HL-60 (cell line): ENCODE results near the gene RPIA.

Source experiments
- DNase-seq, 2 experiments: peaks; one replicate each; pipeline ENCODE4 v3.0.0-alpha.2; 2010 to 2020; ENCODE audit warnings: low read depth in 1 of 2, low spot score in 1 of 2
- H3K27ac ChIP-seq: fragments of 250-450 bp; sonication (Bioruptor Pico); replicated peaks from 2 replicates; pipeline ENCODE4 v1.5.1; 2020; ENCODE audit warnings: mild to moderate bottlenecking, moderate library complexity
- H3K27me3 ChIP-seq: fragments of 250-450 bp; sonication (Bioruptor Pico); 2 replicates; pipeline ENCODE4 v1.5.1; 2021; ENCODE audit warnings: mild to moderate bottlenecking, moderate library complexity; ENCODE audit not compliant: insufficient read depth, poor library complexity, severe bottlenecking
- H3K4me3 ChIP-seq: replicated peaks from 2 replicates; pipeline ENCODE4 v1.5.1; 2011; ENCODE audit warnings: mild to moderate bottlenecking, control low read depth, low read length; ENCODE audit not compliant: insufficient read depth
- GABPA ChIP-seq: IDR thresholded peaks from 2 replicates; pipeline ENCODE4 v1.6.1; 2012; ENCODE audit warnings: low read depth
- POLR2AphosphoS5 ChIP-seq: IDR thresholded peaks from 2 replicates; pipeline ENCODE4 v1.6.1; 2012; ENCODE audit warnings: low read depth
- SPI1 ChIP-seq: IDR thresholded peaks from 2 replicates; pipeline ENCODE4 v1.6.1; 2012; ENCODE audit warnings: low read depth, mild to moderate bottlenecking, borderline replicate concordance
- TF ChIP-seq, protein P1 (sequence below): IDR thresholded peaks from one replicate; pipeline ENCODE4 v1.5.1; 2011; ENCODE audit warnings: low read length, control low read depth, inconsistent platforms; ENCODE audit not compliant: insufficient read depth
- TF ChIP-seq, protein P2 (sequence below): IDR thresholded peaks from 2 replicates; pipeline ENCODE4 v1.6.1; 2012; ENCODE audit warnings: low read depth; ENCODE audit not compliant: insufficient replicate concordance

RPIA gene

GRCh38 chr2:88666576-88666975, 24.9 kb upstream of the RPIA start:
- TF ChIP-seq, protein P1, sequence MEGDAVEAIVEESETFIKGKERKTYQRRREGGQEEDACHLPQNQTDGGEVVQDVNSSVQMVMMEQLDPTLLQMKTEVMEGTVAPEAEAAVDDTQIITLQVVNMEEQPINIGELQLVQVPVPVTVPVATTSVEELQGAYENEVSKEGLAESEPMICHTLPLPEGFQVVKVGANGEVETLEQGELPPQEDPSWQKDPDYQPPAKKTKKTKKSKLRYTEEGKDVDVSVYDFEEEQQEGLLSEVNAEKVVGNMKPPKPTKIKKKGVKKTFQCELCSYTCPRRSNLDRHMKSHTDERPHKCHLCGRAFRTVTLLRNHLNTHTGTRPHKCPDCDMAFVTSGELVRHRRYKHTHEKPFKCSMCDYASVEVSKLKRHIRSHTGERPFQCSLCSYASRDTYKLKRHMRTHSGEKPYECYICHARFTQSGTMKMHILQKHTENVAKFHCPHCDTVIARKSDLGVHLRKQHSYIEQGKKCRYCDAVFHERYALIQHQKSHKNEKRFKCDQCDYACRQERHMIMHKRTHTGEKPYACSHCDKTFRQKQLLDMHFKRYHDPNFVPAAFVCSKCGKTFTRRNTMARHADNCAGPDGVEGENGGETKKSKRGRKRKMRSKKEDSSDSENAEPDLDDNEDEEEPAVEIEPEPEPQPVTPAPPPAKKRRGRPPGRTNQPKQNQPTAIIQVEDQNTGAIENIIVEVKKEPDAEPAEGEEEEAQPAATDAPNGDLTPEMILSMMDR: no peak
- TF ChIP-seq SPI1 (no peak), GABPA (no peak), POLR2AphosphoS5 (no peak)
- TF ChIP-seq, protein P2, sequence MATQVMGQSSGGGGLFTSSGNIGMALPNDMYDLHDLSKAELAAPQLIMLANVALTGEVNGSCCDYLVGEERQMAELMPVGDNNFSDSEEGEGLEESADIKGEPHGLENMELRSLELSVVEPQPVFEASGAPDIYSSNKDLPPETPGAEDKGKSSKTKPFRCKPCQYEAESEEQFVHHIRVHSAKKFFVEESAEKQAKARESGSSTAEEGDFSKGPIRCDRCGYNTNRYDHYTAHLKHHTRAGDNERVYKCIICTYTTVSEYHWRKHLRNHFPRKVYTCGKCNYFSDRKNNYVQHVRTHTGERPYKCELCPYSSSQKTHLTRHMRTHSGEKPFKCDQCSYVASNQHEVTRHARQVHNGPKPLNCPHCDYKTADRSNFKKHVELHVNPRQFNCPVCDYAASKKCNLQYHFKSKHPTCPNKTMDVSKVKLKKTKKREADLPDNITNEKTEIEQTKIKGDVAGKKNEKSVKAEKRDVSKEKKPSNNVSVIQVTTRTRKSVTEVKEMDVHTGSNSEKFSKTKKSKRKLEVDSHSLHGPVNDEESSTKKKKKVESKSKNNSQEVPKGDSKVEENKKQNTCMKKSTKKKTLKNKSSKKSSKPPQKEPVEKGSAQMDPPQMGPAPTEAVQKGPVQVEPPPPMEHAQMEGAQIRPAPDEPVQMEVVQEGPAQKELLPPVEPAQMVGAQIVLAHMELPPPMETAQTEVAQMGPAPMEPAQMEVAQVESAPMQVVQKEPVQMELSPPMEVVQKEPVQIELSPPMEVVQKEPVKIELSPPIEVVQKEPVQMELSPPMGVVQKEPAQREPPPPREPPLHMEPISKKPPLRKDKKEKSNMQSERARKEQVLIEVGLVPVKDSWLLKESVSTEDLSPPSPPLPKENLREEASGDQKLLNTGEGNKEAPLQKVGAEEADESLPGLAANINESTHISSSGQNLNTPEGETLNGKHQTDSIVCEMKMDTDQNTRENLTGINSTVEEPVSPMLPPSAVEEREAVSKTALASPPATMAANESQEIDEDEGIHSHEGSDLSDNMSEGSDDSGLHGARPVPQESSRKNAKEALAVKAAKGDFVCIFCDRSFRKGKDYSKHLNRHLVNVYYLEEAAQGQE: no peak
- Histone ChIP-seq H3K27ac (no peak overlapping the region), H3K4me3 (no peak overlapping the region), H3K27me3 (no peaks in the 10 kb centered on the region)
- no peak for DNase-seq

DNA sequence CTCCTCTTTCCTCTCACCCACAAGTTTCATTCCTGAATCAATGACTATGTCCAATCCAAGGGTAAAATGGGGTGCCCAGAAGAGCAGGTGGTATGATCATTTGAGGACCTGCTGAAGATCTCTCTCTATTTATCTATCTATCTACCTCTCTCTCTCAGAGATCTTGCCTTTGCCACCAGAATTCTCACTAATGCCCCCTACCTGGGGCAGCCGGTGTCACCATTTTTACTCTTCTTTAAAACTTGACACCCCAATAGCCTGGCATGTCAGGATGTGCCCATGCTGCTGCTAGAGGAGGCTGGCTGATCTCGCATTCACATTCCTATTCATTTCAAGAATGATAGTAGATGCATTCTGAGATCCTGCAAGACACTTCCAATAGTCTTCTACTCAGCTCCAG, 24.3 kb upstream of the RPIA start:
- H3K4me3 ChIP-seq: no peak overlapping the region
- TF ChIP-seq SPI1: no peak
- no peak overlapping the region for H3K27ac ChIP-seq
- no peak for DNase-seq
- H3K27me3 ChIP-seq: no peaks in the 10 kb centered on the region

DNA sequence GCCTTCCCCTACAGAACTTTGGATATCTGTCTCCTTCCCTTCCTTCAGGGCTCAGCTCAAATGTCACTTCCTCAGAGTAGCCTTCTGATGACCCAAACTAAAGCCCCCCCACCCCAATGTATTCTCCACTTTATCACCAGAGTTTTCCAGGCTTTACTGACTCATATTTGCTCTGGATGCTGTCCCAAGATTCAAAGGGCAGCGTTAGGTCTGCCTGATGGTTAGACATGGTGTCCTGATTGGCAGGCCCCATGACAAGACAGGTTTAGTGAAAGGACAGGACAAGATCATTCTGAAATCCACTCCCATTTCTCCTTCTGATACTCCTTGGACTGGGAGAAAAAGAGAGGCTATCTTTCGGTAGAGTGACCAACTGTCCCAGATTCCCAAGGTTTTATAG, 22.6 kb upstream of the RPIA start:
- no peaks in the 10 kb centered on the region for H3K27me3 ChIP-seq
- no peak for TF ChIP-seq GABPA
- H3K27ac ChIP-seq: no peak overlapping the region
- no peak overlapping the region for H3K4me3 ChIP-seq
- DNase-seq: no peak

GRCh38 chr2:88669482-88670214, 21.8 kb upstream of the RPIA start:
- no peak for TF ChIP-seq GABPA
- TF ChIP-seq, protein P1: peak; percentile 33
- peak in 1 of 2 experiments; percentile 19 for DNase-seq

DNA sequence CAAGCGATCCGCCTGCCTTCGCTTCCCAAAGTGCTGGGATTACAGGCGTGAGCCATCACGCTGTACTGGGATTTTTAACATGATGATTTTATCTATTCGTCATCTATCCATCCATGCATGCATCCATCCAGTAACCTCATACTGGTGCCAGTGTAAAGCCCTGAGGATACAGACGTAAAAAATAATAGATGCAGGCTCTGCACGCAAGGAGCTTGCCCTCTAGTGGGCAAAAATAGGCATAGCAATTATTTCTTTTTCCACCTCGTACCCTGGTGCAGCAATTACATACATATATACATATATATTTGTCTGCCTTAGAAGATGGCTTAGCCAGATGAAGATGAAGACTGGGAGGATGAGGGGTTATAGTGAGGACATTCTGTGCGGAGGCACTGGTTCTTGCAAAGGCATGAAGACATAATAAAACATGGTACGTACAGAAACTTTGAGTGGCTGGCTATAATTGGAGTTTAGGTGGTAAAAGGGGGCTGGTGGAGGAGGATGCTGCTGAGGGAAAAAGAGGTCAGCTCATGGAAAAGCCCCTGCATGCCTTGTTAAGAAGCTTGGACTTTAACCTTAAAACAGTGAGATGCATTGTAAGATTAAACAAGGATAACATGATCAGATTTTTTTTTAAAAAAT, 19.6 kb upstream of the RPIA start:
- Histone ChIP-seq H3K27ac (no peak overlapping the region), H3K27me3 (no peaks in the 10 kb centered on the region), H3K4me3 (no peak overlapping the region)
- TF ChIP-seq POLR2AphosphoS5: no peak
- TF ChIP-seq GABPA: no peak
- TF ChIP-seq, protein P2: no peak
- TF ChIP-seq, protein P1: peak; percentile 96
- TF ChIP-seq SPI1: no peak
- peak in 1 of 2 experiments; percentile 8 for DNase-seq

More at GRCh38 chr2:88669482-88670214, 21.8 kb upstream of the RPIA start:
- Histone ChIP-seq H3K4me3 (no peak overlapping the region), H3K27ac (no peak overlapping the region), H3K27me3 (no peaks in the 10 kb centered on the region)
